Prostate gland (tissue), 2 donors: ENCODE results near the gene ST3GAL2.

ENCODE experiments used
- POLR2A ChIP-seq: fragments of 450-650 bp; IDR thresholded peaks from one replicate; pipeline ENCODE4 v1.6.1; 2016; ENCODE audit warnings: antibody characterized with exemption, mild to moderate bottlenecking
- TF ChIP-seq, protein P1 (sequence below), 4 experiments: fragments of 200-600 bp in 2 of 4; fragments of 450-650 bp in 2 of 4; sonication (generic) in 2 of 4; IDR thresholded peaks; 1 replicate in 3 of 4; 2 replicates in 1 of 4; pipeline ENCODE4 v1.5.1; 2016 to 2019; ENCODE audit warnings: antibody characterized with exemption in 4 of 4, mild to moderate bottlenecking in 2 of 4, moderate library complexity in 2 of 4

DNA sequence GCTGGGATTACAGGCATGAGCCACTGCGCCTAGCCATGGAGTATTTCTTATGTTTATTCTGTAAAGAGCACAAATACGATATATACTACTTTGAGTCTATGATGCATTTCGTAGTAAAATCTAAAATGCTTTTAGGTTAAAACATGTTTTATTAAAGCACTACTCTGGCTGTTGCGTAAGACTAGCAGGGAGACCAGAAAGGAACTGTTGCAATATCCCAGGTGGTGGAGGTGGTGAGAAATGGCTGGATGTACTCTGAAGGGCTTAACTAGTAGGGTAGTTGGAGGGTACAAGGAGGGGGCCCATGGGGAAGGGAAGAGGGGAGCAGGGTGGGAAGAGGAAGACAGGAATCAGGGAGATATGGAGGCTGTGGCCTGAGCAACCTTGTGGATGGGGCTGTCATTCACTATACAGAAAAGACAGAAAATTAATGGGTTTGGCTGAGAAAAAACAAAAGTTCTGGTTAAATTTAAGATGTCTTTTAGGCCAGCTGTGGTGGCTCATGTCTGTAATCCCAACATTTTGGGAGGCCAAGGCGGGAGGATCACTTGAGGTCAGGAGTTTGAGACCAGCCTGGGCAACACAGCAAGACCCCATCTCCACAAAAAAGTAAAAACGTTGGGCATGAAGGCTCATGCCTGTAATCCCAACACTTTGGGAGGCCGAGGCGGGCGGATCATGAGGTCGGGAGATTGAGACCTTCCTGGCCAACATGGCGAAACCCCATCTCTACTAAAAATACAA is 35.8 kb downstream of the ST3GAL2 start:
- TF ChIP-seq, protein P1, sequence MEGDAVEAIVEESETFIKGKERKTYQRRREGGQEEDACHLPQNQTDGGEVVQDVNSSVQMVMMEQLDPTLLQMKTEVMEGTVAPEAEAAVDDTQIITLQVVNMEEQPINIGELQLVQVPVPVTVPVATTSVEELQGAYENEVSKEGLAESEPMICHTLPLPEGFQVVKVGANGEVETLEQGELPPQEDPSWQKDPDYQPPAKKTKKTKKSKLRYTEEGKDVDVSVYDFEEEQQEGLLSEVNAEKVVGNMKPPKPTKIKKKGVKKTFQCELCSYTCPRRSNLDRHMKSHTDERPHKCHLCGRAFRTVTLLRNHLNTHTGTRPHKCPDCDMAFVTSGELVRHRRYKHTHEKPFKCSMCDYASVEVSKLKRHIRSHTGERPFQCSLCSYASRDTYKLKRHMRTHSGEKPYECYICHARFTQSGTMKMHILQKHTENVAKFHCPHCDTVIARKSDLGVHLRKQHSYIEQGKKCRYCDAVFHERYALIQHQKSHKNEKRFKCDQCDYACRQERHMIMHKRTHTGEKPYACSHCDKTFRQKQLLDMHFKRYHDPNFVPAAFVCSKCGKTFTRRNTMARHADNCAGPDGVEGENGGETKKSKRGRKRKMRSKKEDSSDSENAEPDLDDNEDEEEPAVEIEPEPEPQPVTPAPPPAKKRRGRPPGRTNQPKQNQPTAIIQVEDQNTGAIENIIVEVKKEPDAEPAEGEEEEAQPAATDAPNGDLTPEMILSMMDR (IDR thresholded peaks at IDR 0.05) = no peak
- TF ChIP-seq POLR2A = no peak
